ENCODE results near the gene ASB2. TPM values are rescaled to one million over a fixed set of nuclear protein-coding genes. Genes with fewer than 3 reads are reported as not detected.

ASB2 gene
- total and polyA plus RNA-seq, 2 of the 4 experiments (the other 2 are of a cell fraction) = 0.54 to 0.77 TPM

DNA sequence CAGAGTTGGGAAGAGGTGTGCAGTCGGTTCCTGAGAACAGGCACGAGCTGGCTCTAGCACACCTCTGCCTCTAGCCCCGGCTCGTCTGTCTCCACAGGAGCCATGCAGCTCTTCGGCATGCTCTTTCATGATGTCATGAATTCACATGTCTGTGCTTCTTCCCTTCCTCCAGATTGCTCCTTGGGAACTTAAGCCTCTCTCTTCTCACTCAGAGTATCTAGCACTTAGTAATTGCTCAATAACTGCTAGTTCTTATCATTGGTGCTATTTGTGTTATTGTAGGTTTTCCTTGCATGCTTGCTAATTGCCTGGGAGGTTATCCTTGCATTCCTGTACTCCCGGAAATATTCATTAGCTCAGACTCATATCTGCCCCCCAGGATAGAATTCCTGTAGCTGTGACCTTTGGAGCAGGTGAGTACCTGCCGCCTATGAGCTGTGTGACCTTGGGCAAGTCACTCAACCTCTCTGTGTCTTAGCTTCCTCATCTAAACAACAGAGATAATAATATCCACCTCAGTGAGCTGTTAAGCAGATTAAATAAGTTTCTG lies 29.8 kb downstream of the ASB2 start:
- DNase-seq (peak; percentile 28), ATAC-seq (ENCODE audit: low read depth) (no peak)
- H3K18ac ChIP-seq (ENCODE audit: low read depth, low read length) = no peak overlapping the region
- no peak overlapping the region for H4K8ac ChIP-seq (ENCODE audit: low read depth in 2 of 2, low read length in 2 of 2)
- no peak overlapping the region for H3K56ac ChIP-seq (ENCODE audit: extremely low read depth, insufficient read depth, low read length)
- no peak overlapping the region for H2BK5ac ChIP-seq (ENCODE audit: low read depth, low read length, poor library complexity, severe bottlenecking)
- ChIA-PET POLR2A (ENCODE audit: unreplicated experiment) (no interaction called here), CTCF (interaction anchor here (0.6 kb wide), 1 partner anchor 63 kb away, joined by 4 read pairs; no protein-coding TSS in a partner anchor)
- no peak overlapping the region for H3K4me3 ChIP-seq (ENCODE audit: insufficient read depth, low read depth, low read length)
- H3K9me3 ChIP-seq (ENCODE audit: control insufficient read depth, insufficient read depth, low read length) = no peaks in the 10 kb centered on the region
- H3K36me3 ChIP-seq (ENCODE audit: control insufficient read depth, insufficient read depth, low read length) = no peaks in the 10 kb centered on the region
- 40% methylated on average over 1 of the region's 7 CpGs; no CpG with 5 or more reads in 1 of the 2 experiments for WGBS, 2 experiments (ENCODE audit: extremely low coverage in 2 of 2, insufficient read length in 1 of 2)
- in situ Hi-C loops (cut with MboI; ENCODE audit: low sequenced_read_pairs) = loop anchor here (10.0 kb wide), 1 partner anchor 188 kb away; no protein-coding TSS in a partner anchor
- no peak overlapping the region for H2BK120ac ChIP-seq (ENCODE audit: low read depth, low read length)
- TF ChIP-seq BHLHE40 (IDR thresholded peaks at IDR 0.05; ENCODE audit: low read depth, low read length) = no peak
- TF ChIP-seq, protein P1, sequence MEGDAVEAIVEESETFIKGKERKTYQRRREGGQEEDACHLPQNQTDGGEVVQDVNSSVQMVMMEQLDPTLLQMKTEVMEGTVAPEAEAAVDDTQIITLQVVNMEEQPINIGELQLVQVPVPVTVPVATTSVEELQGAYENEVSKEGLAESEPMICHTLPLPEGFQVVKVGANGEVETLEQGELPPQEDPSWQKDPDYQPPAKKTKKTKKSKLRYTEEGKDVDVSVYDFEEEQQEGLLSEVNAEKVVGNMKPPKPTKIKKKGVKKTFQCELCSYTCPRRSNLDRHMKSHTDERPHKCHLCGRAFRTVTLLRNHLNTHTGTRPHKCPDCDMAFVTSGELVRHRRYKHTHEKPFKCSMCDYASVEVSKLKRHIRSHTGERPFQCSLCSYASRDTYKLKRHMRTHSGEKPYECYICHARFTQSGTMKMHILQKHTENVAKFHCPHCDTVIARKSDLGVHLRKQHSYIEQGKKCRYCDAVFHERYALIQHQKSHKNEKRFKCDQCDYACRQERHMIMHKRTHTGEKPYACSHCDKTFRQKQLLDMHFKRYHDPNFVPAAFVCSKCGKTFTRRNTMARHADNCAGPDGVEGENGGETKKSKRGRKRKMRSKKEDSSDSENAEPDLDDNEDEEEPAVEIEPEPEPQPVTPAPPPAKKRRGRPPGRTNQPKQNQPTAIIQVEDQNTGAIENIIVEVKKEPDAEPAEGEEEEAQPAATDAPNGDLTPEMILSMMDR (conservative IDR thresholded peaks at IDR 0.05; ENCODE audit: low read depth, low read length) = no peak
- peak; percentile 71 for TF ChIP-seq CEBPB (IDR thresholded peaks at IDR 0.05; ENCODE audit: low read depth, low read length)
- no peak for TF ChIP-seq FOS (IDR thresholded peaks at IDR 0.05; ENCODE audit: low read depth, low read length)
- no peak for TF ChIP-seq RAD21 (IDR thresholded peaks at IDR 0.05; ENCODE audit: low read length)
- TF ChIP-seq, protein P2, sequence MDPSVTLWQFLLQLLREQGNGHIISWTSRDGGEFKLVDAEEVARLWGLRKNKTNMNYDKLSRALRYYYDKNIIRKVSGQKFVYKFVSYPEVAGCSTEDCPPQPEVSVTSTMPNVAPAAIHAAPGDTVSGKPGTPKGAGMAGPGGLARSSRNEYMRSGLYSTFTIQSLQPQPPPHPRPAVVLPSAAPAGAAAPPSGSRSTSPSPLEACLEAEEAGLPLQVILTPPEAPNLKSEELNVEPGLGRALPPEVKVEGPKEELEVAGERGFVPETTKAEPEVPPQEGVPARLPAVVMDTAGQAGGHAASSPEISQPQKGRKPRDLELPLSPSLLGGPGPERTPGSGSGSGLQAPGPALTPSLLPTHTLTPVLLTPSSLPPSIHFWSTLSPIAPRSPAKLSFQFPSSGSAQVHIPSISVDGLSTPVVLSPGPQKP (IDR thresholded peaks at IDR 0.05; ENCODE audit: borderline replicate concordance, low read depth, low read length) = no peak
- TF ChIP-seq, protein P3, sequence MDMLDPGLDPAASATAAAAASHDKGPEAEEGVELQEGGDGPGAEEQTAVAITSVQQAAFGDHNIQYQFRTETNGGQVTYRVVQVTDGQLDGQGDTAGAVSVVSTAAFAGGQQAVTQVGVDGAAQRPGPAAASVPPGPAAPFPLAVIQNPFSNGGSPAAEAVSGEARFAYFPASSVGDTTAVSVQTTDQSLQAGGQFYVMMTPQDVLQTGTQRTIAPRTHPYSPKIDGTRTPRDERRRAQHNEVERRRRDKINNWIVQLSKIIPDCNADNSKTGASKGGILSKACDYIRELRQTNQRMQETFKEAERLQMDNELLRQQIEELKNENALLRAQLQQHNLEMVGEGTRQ (IDR thresholded peaks at IDR 0.05; ENCODE audit: low read depth, low read length) = no peak
- TF ChIP-seq MAFK (IDR thresholded peaks at IDR 0.05; ENCODE audit: low read depth, low read length) = no peak
- no peak overlapping the region for H3K27ac ChIP-seq (ENCODE audit: insufficient read depth, low read length)
- H3K79me1 ChIP-seq (ENCODE audit: low read depth in 1 of 2, low read length in 2 of 2) = no peaks in the 10 kb centered on the region
- no peaks in the 10 kb centered on the region; the same call in 1 of the 2 replicates for H3K27me3 ChIP-seq (ENCODE audit: control insufficient read depth, insufficient read depth, low read length)
- dilution Hi-C loops (cut with HindIII; ENCODE audit: low sequenced_read_pairs, unreplicated experiment) = no loop called here
- H3K4me1 ChIP-seq (ENCODE audit: control insufficient read depth, insufficient read depth, low read length) = 0 out of 2 replicates have a peak, but pooled peaks cover 3% of the 10 kb centered on the region
- no peak overlapping the region for H4K5ac ChIP-seq (ENCODE audit: low read depth, low read length)
- H2AK5ac ChIP-seq (ENCODE audit: low read depth, low read length) = 0 out of 2 replicates have a peak overlapping the region, but pooled peaks have one; percentile 11
- no peak overlapping the region for H2BK20ac ChIP-seq (ENCODE audit: low read depth, low read length)
- no peak overlapping the region for H3K23ac ChIP-seq (ENCODE audit: low read depth, low read length)
- peaks cover 3% of the 10 kb centered on the region; the same call in 1 of the 2 replicates for H4K20me1 ChIP-seq (ENCODE audit: insufficient read depth, low read length)
- intact Hi-C loops (cut with micrococcal nuclease) = no loop called here
- no TSS peak for BruUV-seq (replicated peaks)
- no peak overlapping the region for H3K14ac ChIP-seq (replicated peaks; ENCODE audit: low read depth, low read length)
- H2AK9ac ChIP-seq (replicated peaks; ENCODE audit: low read depth, low read length, poor library complexity) = no peak overlapping the region
- H4K91ac ChIP-seq (ENCODE audit: insufficient read depth, low read depth, low read length) = no peak overlapping the region
- H3K4me2 ChIP-seq (ENCODE audit: low read depth, low read length) = no peak overlapping the region
- no peak overlapping the region for H2BK15ac ChIP-seq (ENCODE audit: low read depth, low read length)
- H3K4ac ChIP-seq (ENCODE audit: low read depth, low read length) = no peak overlapping the region
- no peak overlapping the region for H2AFZ ChIP-seq (replicated peaks; ENCODE audit: low read length, poor library complexity)
- no peaks in the 10 kb centered on the region for H3K9me1 ChIP-seq (ENCODE audit: insufficient read depth, low read length)
- no peak overlapping the region for H3K9ac ChIP-seq (ENCODE audit: low read depth, low read length)

All from IMR-90 (cell line).